HG03565 (cell line): Measurements from ENCODE around the gene CTRL.
"Not testable (repeated sequence)": the region's sequence is repeated elsewhere in the genome, so short reads cannot be mapped to it uniquely, and the experiment has no call there.

ENCODE experiments used
- ATAC-seq: cut with Tn5 transposase; IDR thresholded peaks from one replicate; pipeline ENCODE4 v1.9.1; 2021; ENCODE audit warnings: mild to moderate bottlenecking, moderate library complexity; ENCODE audit not compliant: unreplicated experiment

CTRL gene

GRCh38 chr16:67927131-67927941, 4.3 kb downstream of the CTRL start:
- ATAC-seq: no peak

- ATAC-seq: no peak
Observed at GRCh38 chr16:67926181-67926750, 5.4 kb downstream of the CTRL start.

- ATAC-seq: no peak
Observed at GRCh38 chr16:67924140-67924906, 7.3 kb downstream of the CTRL start.

- no peak for ATAC-seq
Observed at GRCh38 chr16:67923414-67924116, 8.1 kb downstream of the CTRL start.

- no peak for ATAC-seq
Observed at GRCh38 chr16:67922740-67923139, 8.9 kb downstream of the CTRL start.

- no peak for ATAC-seq
Observed at GRCh38 chr16:67922221-67922620, 9.4 kb downstream of the CTRL start.

- no peak for ATAC-seq
Observed at GRCh38 chr16:67919622-67920221, 11.9 kb downstream of the CTRL start.

- no peak for ATAC-seq
Observed at GRCh38 chr16:67917852-67918236, 13.8 kb downstream of the CTRL start.

- no peak for ATAC-seq
Observed at GRCh38 chr16:67917140-67917851, 14.4 kb downstream of the CTRL start.

- no peak for ATAC-seq
Observed at GRCh38 chr16:67915831-67916723, 15.6 kb downstream of the CTRL start.

- ATAC-seq: not testable (repeated sequence)
Observed at GRCh38 chr16:67915496-67915769, 16.2 kb downstream of the CTRL start.

GRCh38 chr16:67914758-67915495, 16.7 kb downstream of the CTRL start:
- ATAC-seq: no peak

- no peak for ATAC-seq
Observed at GRCh38 chr16:67910158-67910557, 21.5 kb downstream of the CTRL start.

GRCh38 chr16:67909056-67909742, 22.5 kb downstream of the CTRL start:
- no peak for ATAC-seq

GRCh38 chr16:67907397-67908180, 24.1 kb downstream of the CTRL start:
- ATAC-seq: no peak

GRCh38 chr16:67902831-67903230, 28.8 kb downstream of the CTRL start:
- ATAC-seq: no peak

- no peak for ATAC-seq
Observed at GRCh38 chr16:67901734-67902133, 29.9 kb downstream of the CTRL start.
